SK-N-SH (cell line): Measurements from ENCODE around the gene NOP9.
A peak's percentile ranks its signal among the peaks of the same experiment; 100 is the strongest.

Experiments used
- ELF1 ChIP-seq: IDR thresholded peaks from 2 replicates; pipeline ENCODE4 v1.4.0; 2012
- EP300 ChIP-seq, 2 experiments: IDR thresholded peaks; 2 replicates each; pipeline versions ENCODE4 v1.4.0 to v1.6.1; 2012; ENCODE audit warnings: borderline replicate concordance in 1 of 2, low read depth in 1 of 2, low read length in 1 of 2
- EZH2phosphoT487 ChIP-seq: fragments of 200-600 bp; sonication (generic); IDR thresholded peaks from 2 replicates; pipeline ENCODE4 v1.6.1; 2017; ENCODE audit warnings: low read depth, mixed run types, mild to moderate bottlenecking, antibody characterized with exemption, moderate library complexity, borderline replicate concordance
- FOXJ3 ChIP-seq: sonication (generic); formaldehyde crosslinking; IDR thresholded peaks from 2 replicates; pipeline ENCODE4 v1.5.1; 2020; ENCODE audit warnings: mild to moderate bottlenecking, missing genetic modification reagents
- FOXM1 ChIP-seq: IDR thresholded peaks from 2 replicates; pipeline ENCODE4 v1.4.0; 2012; ENCODE audit warnings: low read depth, mild to moderate bottlenecking
- GABPA ChIP-seq: IDR thresholded peaks from 2 replicates; pipeline ENCODE4 v1.4.0; 2012; ENCODE audit warnings: low read depth, mild to moderate bottlenecking
- IRF3 ChIP-seq: fragments of 150-350 bp; IDR thresholded peaks from 2 replicates; pipeline ENCODE4 v1.6.1; 2016; ENCODE audit warnings: mild to moderate bottlenecking, low read depth, low read length
- MAX ChIP-seq: IDR thresholded peaks from 2 replicates; pipeline ENCODE4 v1.4.0; 2012; ENCODE audit warnings: low read depth
- MXI1 ChIP-seq: IDR thresholded peaks from 2 replicates; pipeline ENCODE4 v1.6.1; 2012; ENCODE audit warnings: mild to moderate bottlenecking, low read depth, low read length, improper control_type of control experiment
- NFIC ChIP-seq: IDR thresholded peaks from 2 replicates; pipeline ENCODE4 v1.4.0; 2012; ENCODE audit warnings: borderline replicate concordance
- POLR2AphosphoS5 ChIP-seq: IDR thresholded peaks from 2 replicates; pipeline ENCODE4 v1.6.1; 2012; ENCODE audit warnings: low read depth, low read length
- RFX5 ChIP-seq: IDR thresholded peaks from 2 replicates; pipeline ENCODE4 v1.6.1; 2012; ENCODE audit warnings: mild to moderate bottlenecking, improper control_type of control experiment, low read length
- TAF1 ChIP-seq: IDR thresholded peaks from 2 replicates; pipeline ENCODE4 v1.6.1; 2012; ENCODE audit warnings: low read depth, mild to moderate bottlenecking, low read length, moderate library complexity, borderline replicate concordance
- TF ChIP-seq, protein P1 (sequence below): fragments of 200-600 bp; sonication (generic); IDR thresholded peaks from 2 replicates; pipeline ENCODE4 v1.6.1; 2017; ENCODE audit warnings: antibody characterized with exemption, mild to moderate bottlenecking, moderate library complexity

DNA sequence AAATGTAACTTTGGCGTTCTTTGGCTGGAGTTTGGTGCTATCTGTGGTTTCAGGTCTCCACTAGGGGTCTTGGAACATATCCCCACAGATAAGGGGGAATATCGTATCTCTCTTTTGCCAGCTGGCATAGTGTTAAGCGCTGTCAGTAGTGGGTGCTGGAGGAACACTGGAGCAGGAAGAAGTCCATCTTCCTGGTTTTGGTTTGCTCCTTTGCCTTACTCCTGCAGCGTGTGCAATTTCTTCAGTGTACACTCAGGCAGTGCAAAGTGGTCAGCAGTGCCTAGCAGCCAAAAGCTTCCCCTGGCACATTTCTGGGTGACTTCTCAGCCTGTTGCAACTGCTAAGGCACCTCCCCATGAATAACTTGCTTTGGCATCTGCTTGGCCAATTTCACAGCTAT lies 51.9 kb downstream of the NOP9 start:
- TF ChIP-seq TAF1 (no peak), POLR2AphosphoS5 (no peak), FOXJ3 (no peak), FOXM1 (no peak), MXI1 (no peak), EZH2phosphoT487 (no peak), GABPA (no peak), NFIC (no peak), MAX (no peak), ELF1 (no peak), IRF3 (no peak), RFX5 (no peak), EP300 (IDR thresholded peaks at IDR 0.05; ENCODE audit: borderline replicate concordance in 1 of 2, low read depth in 1 of 2, low read length in 1 of 2) (no peak)
- TF ChIP-seq, protein P1, sequence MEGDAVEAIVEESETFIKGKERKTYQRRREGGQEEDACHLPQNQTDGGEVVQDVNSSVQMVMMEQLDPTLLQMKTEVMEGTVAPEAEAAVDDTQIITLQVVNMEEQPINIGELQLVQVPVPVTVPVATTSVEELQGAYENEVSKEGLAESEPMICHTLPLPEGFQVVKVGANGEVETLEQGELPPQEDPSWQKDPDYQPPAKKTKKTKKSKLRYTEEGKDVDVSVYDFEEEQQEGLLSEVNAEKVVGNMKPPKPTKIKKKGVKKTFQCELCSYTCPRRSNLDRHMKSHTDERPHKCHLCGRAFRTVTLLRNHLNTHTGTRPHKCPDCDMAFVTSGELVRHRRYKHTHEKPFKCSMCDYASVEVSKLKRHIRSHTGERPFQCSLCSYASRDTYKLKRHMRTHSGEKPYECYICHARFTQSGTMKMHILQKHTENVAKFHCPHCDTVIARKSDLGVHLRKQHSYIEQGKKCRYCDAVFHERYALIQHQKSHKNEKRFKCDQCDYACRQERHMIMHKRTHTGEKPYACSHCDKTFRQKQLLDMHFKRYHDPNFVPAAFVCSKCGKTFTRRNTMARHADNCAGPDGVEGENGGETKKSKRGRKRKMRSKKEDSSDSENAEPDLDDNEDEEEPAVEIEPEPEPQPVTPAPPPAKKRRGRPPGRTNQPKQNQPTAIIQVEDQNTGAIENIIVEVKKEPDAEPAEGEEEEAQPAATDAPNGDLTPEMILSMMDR, result peak; percentile 17; the same call in 1 of the 2 replicates
